ENCODE data around the gene PRTN3. TPM values are rescaled to one million over a fixed set of nuclear protein-coding genes. Genes with fewer than 3 reads are reported as not detected.
"Not testable (repeated sequence)": the region's sequence is repeated elsewhere in the genome, so short reads cannot be mapped to it uniquely, and the experiment has no call there.

The PRTN3 gene
- total RNA-seq, 1 experiment from 2014 or later, result 2.7 TPM

GRCh38 chr19:876780-877314 lies 36.0 kb downstream of the PRTN3 start:
- ChIA-PET CTCF (no interaction called here), RAD21 (ENCODE audit: low non-redundant PET in 1 of 2, low total read pairs in 2 of 2, uncharacterized antibody in 2 of 2, unreplicated experiment in 2 of 2) (no interaction called here), POLR2A (no interaction called here)
- no peak overlapping the region for H2AFZ ChIP-seq (ENCODE audit: low read depth, low read length, poor library complexity, severe bottlenecking)
- H3K9me2 ChIP-seq (ENCODE audit: insufficient read depth), result no peaks in the 10 kb centered on the region
- no peaks in the 10 kb centered on the region for H3K27me3 ChIP-seq (ENCODE audit: insufficient read depth, low read length)
- DNase-seq (ENCODE audit: low read depth, low spot score) (no peak), ATAC-seq (no peak)
- H3K4me3 ChIP-seq (replicated peaks in 1 of 2; ENCODE audit: low read depth in 1 of 2, low read length in 2 of 2), result no peak overlapping the region
- no peak overlapping the region for H3K9ac ChIP-seq (ENCODE audit: low read length)
- H3K4me2 ChIP-seq (ENCODE audit: low read length), result no peak overlapping the region
- TF ChIP-seq EGR1 (IDR thresholded peaks at IDR 0.05; ENCODE audit: low read depth), result no peak
- peaks cover 9 to 17% of the 10 kb centered on the region in 2 experiments for H3K4me1 ChIP-seq (ENCODE audit: control insufficient read depth in 1 of 2, insufficient read depth in 2 of 2, low read length in 2 of 2)
- intact Hi-C loops (cut with micrococcal nuclease), result no loop called here
- H3K36me3 ChIP-seq (ENCODE audit: control insufficient read depth in 1 of 2, insufficient read depth in 2 of 2, low read length in 2 of 2), result 0 out of 4 replicates have a peak, but pooled peaks cover 0 to 6% of the 10 kb centered on the region in 2 experiments
- H3K9me3 ChIP-seq (ENCODE audit: control insufficient read depth in 1 of 2, insufficient read depth in 1 of 2, low read depth in 1 of 2, low read length in 2 of 2), result no peaks in the 10 kb centered on the region
- no TSS peak for BruUV-seq (replicated peaks)
- H4K20me1 ChIP-seq (ENCODE audit: insufficient read depth), result no peaks in the 10 kb centered on the region
- no peaks in the 10 kb centered on the region for H3K79me2 ChIP-seq (ENCODE audit: insufficient read depth, low read length)
- no peak overlapping the region for H3K27ac ChIP-seq (ENCODE audit: low read depth, low read length)

- BruUV-seq (replicated peaks); H3K9me2 ChIP-seq (ENCODE audit: insufficient read depth); H3K9ac ChIP-seq (ENCODE audit: low read length); H3K79me2 ChIP-seq (ENCODE audit: insufficient read depth, low read length); DNase-seq (ENCODE audit: low read depth, low spot score); H3K4me1 ChIP-seq (ENCODE audit: control insufficient read depth in 1 of 2, insufficient read depth in 2 of 2, low read length in 2 of 2); H3K4me3 ChIP-seq (replicated peaks in 1 of 2; ENCODE audit: low read depth in 1 of 2, low read length in 2 of 2); H3K27me3 ChIP-seq (ENCODE audit: insufficient read depth, low read length); RAD21 ChIA-PET (ENCODE audit: low non-redundant PET in 1 of 2, low total read pairs in 2 of 2, uncharacterized antibody in 2 of 2, unreplicated experiment in 2 of 2); H3K27ac ChIP-seq (ENCODE audit: low read depth, low read length); ATAC-seq; H3K4me2 ChIP-seq (ENCODE audit: low read length); intact Hi-C loops (cut with micrococcal nuclease); H4K20me1 ChIP-seq (ENCODE audit: insufficient read depth); CTCF ChIA-PET; H3K9me3 ChIP-seq (ENCODE audit: control insufficient read depth in 1 of 2, insufficient read depth in 1 of 2, low read depth in 1 of 2, low read length in 2 of 2); H2AFZ ChIP-seq (ENCODE audit: low read depth, low read length, poor library complexity, severe bottlenecking): not testable (repeated sequence)
- H3K36me3 ChIP-seq (ENCODE audit: control insufficient read depth in 1 of 2, insufficient read depth in 2 of 2, low read length in 2 of 2), result peaks cover 0 to 13% of the 10 kb centered on the region in 2 experiments; a peak in 1 of 4 replicates
- POLR2A ChIA-PET, result interaction anchor here (0.7 to 1.6 kb wide), 4 partner anchors 15 to 143 kb away, joined by 3 to 5 read pairs (median 4); partner anchors contain the start of genes RNU6-2 and RNU6-9
These were observed 37.3 kb downstream of the PRTN3 start for GRCh38 chr19:877992-878660.

GRCh38 chr19:878751-879561 lies 38.2 kb downstream of the PRTN3 start:
- CTCF ChIA-PET; H3K27me3 ChIP-seq (ENCODE audit: insufficient read depth, low read length); H2AFZ ChIP-seq (ENCODE audit: low read depth, low read length, poor library complexity, severe bottlenecking); ATAC-seq; H3K9ac ChIP-seq (ENCODE audit: low read length); BruUV-seq (replicated peaks); H3K9me3 ChIP-seq (ENCODE audit: control insufficient read depth in 1 of 2, insufficient read depth in 1 of 2, low read depth in 1 of 2, low read length in 2 of 2); H3K4me2 ChIP-seq (ENCODE audit: low read length); DNase-seq (ENCODE audit: low read depth, low spot score); H3K9me2 ChIP-seq (ENCODE audit: insufficient read depth); H3K4me3 ChIP-seq (replicated peaks in 1 of 2; ENCODE audit: low read depth in 1 of 2, low read length in 2 of 2); H3K79me2 ChIP-seq (ENCODE audit: insufficient read depth, low read length); H3K27ac ChIP-seq (ENCODE audit: low read depth, low read length); intact Hi-C loops (cut with micrococcal nuclease); H4K20me1 ChIP-seq (ENCODE audit: insufficient read depth): not testable (repeated sequence)
- Histone ChIP-seq H3K36me3 (ENCODE audit: control insufficient read depth in 1 of 2, insufficient read depth in 2 of 2, low read length in 2 of 2) (peaks cover 0 to 13% of the 10 kb centered on the region in 2 experiments; a peak in 1 of 4 replicates), H3K4me1 (ENCODE audit: control insufficient read depth in 1 of 2, insufficient read depth in 2 of 2, low read length in 2 of 2) (peaks cover 8 to 11% of the 10 kb centered on the region in 2 experiments)
- POLR2A ChIA-PET, result interaction anchor here (0.6 to 1.6 kb wide), 5 partner anchors 19 to 351 kb away, joined by 3 to 5 read pairs (median 4); partner anchors contain the start of genes BSG and RNU6-2
- RAD21 ChIA-PET (ENCODE audit: low non-redundant PET in 1 of 2, low total read pairs in 2 of 2, uncharacterized antibody in 2 of 2, unreplicated experiment in 2 of 2), result interaction anchor here in 1 of 2 experiments (0.7 kb wide), 1 partner anchor 140 kb away, joined by 5 read pairs; no protein-coding TSS in a partner anchor

All from HCT116 (cell line).